Brain microvascular endothelial cell (primary cell): ENCODE data around the gene TOR1A.
A peak's percentile ranks its signal among the peaks of the same experiment; 100 is the strongest.

Experiments
- DNase-seq: peaks from one replicate; pipeline ENCODE4 v3.0.0-alpha.2; 2020
- H3K27ac ChIP-seq: fragments of 250-450 bp; sonication (Bioruptor Pico); 2 replicates; pipeline ENCODE4 v1.5.1; 2020; ENCODE audit warnings: mild to moderate bottlenecking, moderate library complexity
- H3K27me3 ChIP-seq: fragments of 250-450 bp; sonication (Bioruptor Pico); replicated peaks from 2 replicates; pipeline ENCODE4 v1.5.1; 2020; ENCODE audit warnings: mild to moderate bottlenecking
- H3K36me3 ChIP-seq: fragments of 250-450 bp; sonication (Bioruptor Pico); replicated peaks from 2 replicates; pipeline ENCODE4 v1.5.1; 2020; ENCODE audit warnings: mild to moderate bottlenecking
- H3K4me3 ChIP-seq: 2 replicates; pipeline ENCODE4 v1.5.1; 2011; ENCODE audit warnings: low read depth, mild to moderate bottlenecking, control low read depth, low read length, moderate library complexity
- CTCF ChIP-seq: IDR thresholded peaks from 2 replicates; pipeline ENCODE4 v1.5.1; 2011; ENCODE audit warnings: low read depth, mild to moderate bottlenecking, moderate library complexity, low read length, control low read depth, inconsistent platforms; ENCODE audit errors: missing control alignments
- in situ Hi-C: cut with HindIII; loops from 2 replicates; pipeline ENCODE4 v1.10.0; 2017; ENCODE audit warnings: low sequenced_read_pairs, low pct_ligation_motif_present

TOR1A gene

DNA sequence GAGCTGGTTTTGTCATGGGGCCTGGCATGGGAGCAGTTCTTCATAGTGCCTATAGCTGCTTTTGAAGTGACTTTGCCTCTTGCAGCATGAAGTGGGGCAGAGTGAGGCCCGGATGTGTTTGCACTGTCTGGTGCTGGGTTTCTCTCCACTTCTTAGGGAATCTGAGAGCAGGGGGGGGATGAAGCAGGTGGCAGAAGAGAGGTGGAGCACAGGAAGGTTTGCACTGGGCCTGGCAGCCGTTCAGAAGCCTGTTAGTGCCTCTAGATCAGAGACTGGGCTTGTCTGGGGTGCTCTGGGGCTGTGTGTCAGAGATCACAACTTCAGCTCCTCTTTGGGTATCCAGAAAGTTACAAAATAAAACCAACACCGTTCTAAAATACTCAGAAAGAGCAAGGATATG lies 29.7 kb upstream of the TOR1A start:
- TF ChIP-seq CTCF = no peak
- Histone ChIP-seq H3K27me3 (no peaks in the 10 kb centered on the region), H3K36me3 (peaks cover 36% of the 10 kb centered on the region), H3K27ac (no peak overlapping the region), H3K4me3 (no peak overlapping the region)
- DNase-seq = no peak
- in situ Hi-C loops = no loop called here

GRCh38 chr9:129852579-129852978 lies 28.6 kb upstream of the TOR1A start:
- in situ Hi-C loops = no loop called here
- no peaks in the 10 kb centered on the region for H3K27me3 ChIP-seq
- H3K36me3 ChIP-seq = peaks cover 31% of the 10 kb centered on the region
- no peak for DNase-seq
- no peak for TF ChIP-seq CTCF
- H3K27ac ChIP-seq = no peak overlapping the region
- H3K4me3 ChIP-seq = no peak overlapping the region

DNA sequence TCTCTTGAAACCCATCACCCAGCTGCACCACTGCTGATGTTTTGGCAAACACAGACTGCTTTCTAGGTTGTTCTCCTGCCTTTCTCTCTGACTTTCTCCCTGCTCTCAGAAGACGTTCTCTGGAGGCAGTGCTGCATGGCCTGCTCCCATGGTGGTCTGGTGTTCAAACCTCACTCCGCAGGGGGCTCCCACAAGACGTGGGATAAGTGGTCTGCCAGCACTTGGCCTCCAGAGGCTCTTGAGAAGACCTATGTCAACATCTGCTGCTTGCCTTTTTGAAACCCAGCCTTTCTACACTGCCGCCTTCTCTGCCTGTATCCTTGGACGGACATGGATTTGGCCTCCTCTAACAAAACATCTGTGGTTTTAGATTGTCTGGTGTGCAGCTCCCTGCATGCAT lies 27.9 kb upstream of the TOR1A start:
- no peak overlapping the region for H3K27ac ChIP-seq
- H3K4me3 ChIP-seq = no peak overlapping the region
- no peak for DNase-seq
- in situ Hi-C loops = no loop called here
- H3K27me3 ChIP-seq = no peaks in the 10 kb centered on the region
- no peak for TF ChIP-seq CTCF
- H3K36me3 ChIP-seq = peaks cover 29% of the 10 kb centered on the region

GRCh38 chr9:129850821-129851550 lies 27.1 kb upstream of the TOR1A start:
- in situ Hi-C loops = no loop called here
- Histone ChIP-seq H3K4me3 (no peak overlapping the region), H3K27me3 (no peaks in the 10 kb centered on the region), H3K36me3 (peaks cover 26% of the 10 kb centered on the region), H3K27ac (no peak overlapping the region)
- TF ChIP-seq CTCF = no peak
- DNase-seq = peak; percentile 21

DNA sequence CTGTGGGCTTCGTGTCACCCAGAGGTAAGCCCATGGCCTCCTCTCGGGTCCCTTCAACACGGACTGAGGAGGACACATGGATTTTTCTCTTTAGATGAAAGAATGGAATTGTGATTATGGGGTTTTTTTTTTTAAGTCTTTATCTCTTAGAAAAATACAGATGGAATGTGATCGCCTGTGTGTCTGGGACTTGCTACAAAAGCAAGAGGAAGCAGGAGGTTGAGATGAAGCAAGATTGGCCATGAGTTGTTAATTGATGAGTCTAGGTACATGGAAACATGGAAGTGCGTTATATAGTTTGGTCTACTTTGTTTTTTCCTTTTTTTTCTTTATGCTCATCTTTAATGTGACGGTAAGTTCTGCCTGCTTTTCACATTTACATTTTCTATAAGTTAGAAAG lies 26.0 kb upstream of the TOR1A start:
- Histone ChIP-seq H3K27ac (no peak overlapping the region), H3K36me3 (peaks cover 23% of the 10 kb centered on the region), H3K27me3 (no peaks in the 10 kb centered on the region), H3K4me3 (no peak overlapping the region)
- TF ChIP-seq CTCF = no peak
- peak; percentile 56 for DNase-seq
- in situ Hi-C loops = no loop called here
